A673 (cell line): ENCODE measurements around the gene LY86. TPM values are rescaled to one million over a fixed set of nuclear protein-coding genes. Genes with fewer than 3 reads are reported as not detected.
"Not testable (repeated sequence)": the region's sequence is repeated elsewhere in the genome, so short reads cannot be mapped to it uniquely, and the experiment has no call there.

Experiments used
- BruUV-seq: library from RNA; stranded (reverse); fragments of 400-500 nt; replicated peaks from 2 replicates; lab custom pipeline; 2021; lab: Mats Ljungman, UMichigan
- CTCF ChIA-PET: fragments of 300-600 bp; sonication (Branson Sonifier 250); formaldehyde crosslinking; loops from one replicate; lab custom pipeline; 2022; ENCODE audit warnings: antibody characterized with exemption; lab: Charles Lee
- POLR2A ChIA-PET: fragments of 300-600 bp; sonication (Branson Sonifier 250); formaldehyde crosslinking; loops from one replicate; lab custom pipeline; 2022; ENCODE audit warnings: antibody characterized with exemption; ENCODE audit not compliant: low non-redundant PET; lab: Charles Lee
- DNase-seq: peaks from one replicate; pipeline ENCODE4 v3.0.0-alpha.2; 2015; ENCODE audit warnings: low spot score
- H3K27ac ChIP-seq: fragments of 200-600 bp; sonication (generic); 2 replicates; pipeline ENCODE4 v1.5.1; 2016; ENCODE audit warnings: mixed run types, low read depth, mild to moderate bottlenecking, mixed read lengths, antibody characterized with exemption, low read length; ENCODE audit not compliant: poor library complexity, severe bottlenecking
- H3K27me3 ChIP-seq: fragments of 200-600 bp; sonication (generic); replicated peaks from 2 replicates; pipeline ENCODE4 v1.6.1; 2017; ENCODE audit warnings: mixed run types, low read depth, mild to moderate bottlenecking, mixed read lengths, antibody characterized with exemption, low read length; ENCODE audit not compliant: insufficient read depth, poor library complexity
- H3K36me3 ChIP-seq: fragments of 200-600 bp; sonication (generic); 2 replicates; pipeline ENCODE4 v1.6.1; 2016; ENCODE audit warnings: mixed run types, mild to moderate bottlenecking, mixed read lengths, antibody characterized with exemption, low read length; ENCODE audit not compliant: insufficient read depth, poor library complexity, severe bottlenecking
- H3K4me1 ChIP-seq: fragments of 200-600 bp; sonication (generic); 2 replicates; pipeline ENCODE4 v1.6.1; 2017; ENCODE audit warnings: mixed run types, mild to moderate bottlenecking, mixed read lengths, antibody characterized with exemption, low read length; ENCODE audit not compliant: insufficient read depth, poor library complexity, severe bottlenecking
- H3K4me3 ChIP-seq: fragments of 200-600 bp; sonication (generic); 2 replicates; pipeline ENCODE4 v1.5.1; 2016; ENCODE audit warnings: low read depth, mixed run types, mild to moderate bottlenecking, mixed read lengths, low read length; ENCODE audit not compliant: poor library complexity, severe bottlenecking
- H3K9me3 ChIP-seq: fragments of 200-600 bp; sonication (generic); 2 replicates; pipeline ENCODE4 v1.6.1; 2016; ENCODE audit warnings: mixed run types, low read depth, mild to moderate bottlenecking, mixed read lengths, antibody characterized with exemption, low read length; ENCODE audit not compliant: poor library complexity, severe bottlenecking
- CTCF ChIP-seq: fragments of 300-800, 200-600 bp; sonication (generic); conservative IDR thresholded peaks from 2 replicates; pipeline ENCODE4 v1.5.1; 2017; ENCODE audit warnings: low read depth, mild to moderate bottlenecking, antibody characterized with exemption, low read length, moderate library complexity, mixed read lengths
- EZH2 ChIP-seq: fragments of 200-600 bp; sonication (generic); IDR thresholded peaks from 2 replicates; pipeline ENCODE4 v1.6.1; 2017; ENCODE audit warnings: borderline replicate concordance, low read depth, mild to moderate bottlenecking, mixed read lengths, antibody characterized with exemption, low read length; ENCODE audit not compliant: poor library complexity, severe bottlenecking
- intact Hi-C: fragments of 100-400 bp; cut with micrococcal nuclease; formaldehyde crosslinking; loops from one replicate; pipeline ENCODE4 v1.10.0; 2022; ENCODE audit not compliant: unreplicated experiment
- total RNA-seq: library from RNA; stranded (reverse); gene quantifications from 2 replicates; pipeline ENCODE4 v1.2.3, GENCODE V29; 2021

The LY86 gene
- total RNA-seq, 1 experiment from 2014 or later, result not detected

GRCh38 chr6:6663421-6664135 lies 75.1 kb downstream of the LY86 start:
- Histone ChIP-seq H3K36me3 (no peaks in the 10 kb centered on the region), H3K4me1 (peaks cover 5% of the 10 kb centered on the region), H3K27ac (no peak overlapping the region), H3K4me3 (no peak overlapping the region), H3K9me3 (no peaks in the 10 kb centered on the region), H3K27me3 (no peaks in the 10 kb centered on the region)
- POLR2A ChIA-PET, result no interaction called here
- DNase-seq, result no peak
- no TSS peak for BruUV-seq
- CTCF ChIA-PET, result no interaction called here
- TF ChIP-seq CTCF, result no peak
- no peak for TF ChIP-seq EZH2
- intact Hi-C loops, result no loop called here

GRCh38 chr6:6665555-6666243 lies 77.2 kb downstream of the LY86 start:
- CTCF ChIA-PET, result no interaction called here

DNA sequence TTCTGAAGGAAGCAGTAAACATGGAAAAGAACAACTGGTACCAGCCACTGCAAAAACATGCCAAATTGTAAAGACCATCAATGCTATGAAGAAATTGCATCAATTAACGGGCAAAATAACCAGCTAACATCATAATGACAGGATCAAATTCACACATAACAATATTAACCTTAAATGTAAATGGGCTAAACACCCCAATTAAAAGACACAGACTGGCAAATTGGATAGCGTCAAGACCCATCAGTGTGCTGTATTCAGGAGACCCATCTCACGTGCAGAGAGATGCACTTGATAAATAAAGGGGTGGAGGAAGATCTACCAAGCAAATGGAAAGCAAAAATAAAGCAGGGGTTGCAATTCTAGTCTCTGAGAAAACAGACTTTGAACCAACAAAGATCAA lies 81.6 kb downstream of the LY86 start:
- DNase-seq, BruUV-seq, H3K36me3 ChIP-seq, intact Hi-C loops, H3K4me3 ChIP-seq, H3K27me3 ChIP-seq, H3K27ac ChIP-seq, CTCF ChIA-PET, POLR2A ChIA-PET, H3K9me3 ChIP-seq, H3K4me1 ChIP-seq: not testable (repeated sequence)

More at GRCh38 chr6:6665555-6666243, 77.2 kb downstream of the LY86 start:
- H3K4me1 ChIP-seq, result peaks cover 5% of the 10 kb centered on the region
- intact Hi-C loops, result no loop called here
- no peak overlapping the region for H3K4me3 ChIP-seq
- TF ChIP-seq EZH2 (no peak), CTCF (no peak)
- H3K27me3 ChIP-seq, result no peaks in the 10 kb centered on the region
- H3K27ac ChIP-seq, result no peak overlapping the region
- H3K36me3 ChIP-seq, result no peaks in the 10 kb centered on the region
- no peaks in the 10 kb centered on the region for H3K9me3 ChIP-seq
- POLR2A ChIA-PET, result no interaction called here
- no TSS peak for BruUV-seq
- DNase-seq, result no peak
